Uterus (tissue), 4 donors: ENCODE results near the gene ATP6V0A4. TPM values are rescaled to one million over a fixed set of nuclear protein-coding genes. Genes with fewer than 3 reads are reported as not detected.

Experiments
- DNase-seq, 2 donors: peaks; one replicate each; pipeline ENCODE4 v3.0.0-alpha.2; 2019 to 2020
- H3K27ac ChIP-seq, 2 donors: fragments of 200-600 bp; sonication (generic); 1 replicate in 1 of 2; 2 replicates in 1 of 2; pipeline ENCODE4 v1.5.1; 2016 to 2018
- H3K27me3 ChIP-seq, 2 donors: fragments of 200-600 bp; sonication (generic); one replicate each; pipeline ENCODE4 v1.5.1; 2018 to 2019; ENCODE audit warnings: control low read depth in 1 of 2
- H3K36me3 ChIP-seq, 2 donors: fragments of 200-600 bp; sonication (generic); one replicate each; pipeline ENCODE4 v1.5.1; 2019; ENCODE audit warnings: control low read depth in 1 of 2
- H3K4me1 ChIP-seq, 2 donors: fragments of 200-600 bp; sonication (generic); one replicate each; pipeline ENCODE4 v1.5.1; 2018 to 2019; ENCODE audit warnings: control low read depth in 1 of 2
- H3K4me3 ChIP-seq, 2 donors: fragments of 200-600 bp; sonication (generic); 1 replicate in 1 of 2; 2 replicates in 1 of 2; pipeline ENCODE4 v1.5.1; 2018 to 2019; ENCODE audit warnings: mild to moderate bottlenecking in 1 of 2
- H3K9me3 ChIP-seq, 2 donors: fragments of 200-600 bp; sonication (generic); one replicate each; pipeline ENCODE4 v1.5.1; 2019; ENCODE audit warnings: control low read depth in 1 of 2
- POLR2A ChIP-seq, 2 donors: fragments of 450-650 bp; IDR thresholded peaks; one replicate each; pipeline ENCODE4 v1.6.1; 2016; ENCODE audit warnings: antibody characterized with exemption in 2 of 2, mild to moderate bottlenecking in 1 of 2, moderate library complexity in 1 of 2
- intact Hi-C: fragments of 100-400 bp; cut with DNase I; formaldehyde crosslinking; loops from one replicate; pipeline ENCODE4 v1.15.1; 2023; ENCODE audit warnings: low total_unique reads
- total RNA-seq, 4 donors: library from RNA; depleted of rRNA in 3 of 4; stranded (reverse); fragments of >200 nt in 3 of 4; gene quantifications; one replicate each; pipeline versions ENCODE4 v1.1.0 to v1.2.4, GENCODE V29; 2014 to 2023
- TF ChIP-seq, protein P1 (sequence below), 4 experiments: fragments of 200-600 bp in 2 of 4; fragments of 450-650 bp in 2 of 4; sonication (generic) in 2 of 4; IDR thresholded peaks; one replicate each; pipeline ENCODE4 v1.5.1; 2016 to 2019; ENCODE audit warnings: antibody characterized with exemption in 4 of 4, mild to moderate bottlenecking in 2 of 4, moderate library complexity in 1 of 4
- donor health status: DM: yes; HTN: yes; CAD: no.

ATP6V0A4 gene
- total RNA-seq, 4 donors from 2014 or later, result not detected

DNA sequence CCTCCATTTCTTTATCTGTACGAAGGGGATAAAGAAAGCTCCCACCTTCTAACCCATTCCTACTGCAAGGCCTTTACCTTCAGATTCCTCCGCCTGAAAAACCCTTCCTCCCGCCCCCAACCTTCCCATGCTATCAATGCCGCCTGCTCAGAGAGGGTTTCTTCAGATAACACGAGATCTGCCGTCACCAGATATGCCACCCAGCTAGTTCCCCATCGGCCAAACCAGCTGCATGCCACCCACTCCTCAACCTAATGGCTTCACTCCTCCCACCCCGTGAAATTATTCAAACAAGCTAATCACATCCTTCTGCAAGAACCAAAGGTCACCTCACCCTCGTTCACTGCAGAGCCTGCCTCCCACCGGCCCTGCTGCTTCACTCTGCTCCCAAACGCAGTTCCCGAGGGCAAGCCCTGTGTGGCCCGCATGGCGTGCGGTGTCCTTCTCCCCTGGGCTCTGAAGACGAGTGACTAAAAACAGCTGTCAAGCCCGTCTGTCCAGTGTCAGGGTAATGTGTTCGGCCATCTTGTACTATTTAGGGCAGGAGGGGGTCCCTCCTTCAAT, 47.0 kb downstream of the ATP6V0A4 start:
- H3K4me1 ChIP-seq, result no peaks in the 10 kb centered on the region
- intact Hi-C loops, result no loop called here
- DNase-seq, result no peak
- H3K27me3 ChIP-seq, result no peaks in the 10 kb centered on the region
- H3K27ac ChIP-seq, result no peak overlapping the region
- TF ChIP-seq, protein P1, sequence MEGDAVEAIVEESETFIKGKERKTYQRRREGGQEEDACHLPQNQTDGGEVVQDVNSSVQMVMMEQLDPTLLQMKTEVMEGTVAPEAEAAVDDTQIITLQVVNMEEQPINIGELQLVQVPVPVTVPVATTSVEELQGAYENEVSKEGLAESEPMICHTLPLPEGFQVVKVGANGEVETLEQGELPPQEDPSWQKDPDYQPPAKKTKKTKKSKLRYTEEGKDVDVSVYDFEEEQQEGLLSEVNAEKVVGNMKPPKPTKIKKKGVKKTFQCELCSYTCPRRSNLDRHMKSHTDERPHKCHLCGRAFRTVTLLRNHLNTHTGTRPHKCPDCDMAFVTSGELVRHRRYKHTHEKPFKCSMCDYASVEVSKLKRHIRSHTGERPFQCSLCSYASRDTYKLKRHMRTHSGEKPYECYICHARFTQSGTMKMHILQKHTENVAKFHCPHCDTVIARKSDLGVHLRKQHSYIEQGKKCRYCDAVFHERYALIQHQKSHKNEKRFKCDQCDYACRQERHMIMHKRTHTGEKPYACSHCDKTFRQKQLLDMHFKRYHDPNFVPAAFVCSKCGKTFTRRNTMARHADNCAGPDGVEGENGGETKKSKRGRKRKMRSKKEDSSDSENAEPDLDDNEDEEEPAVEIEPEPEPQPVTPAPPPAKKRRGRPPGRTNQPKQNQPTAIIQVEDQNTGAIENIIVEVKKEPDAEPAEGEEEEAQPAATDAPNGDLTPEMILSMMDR (IDR thresholded peaks at IDR 0.05), result no peak
- no peak for TF ChIP-seq POLR2A (IDR thresholded peaks at IDR 0.05)
- H3K4me3 ChIP-seq, result no peak overlapping the region
- no peaks in the 10 kb centered on the region for H3K36me3 ChIP-seq
- H3K9me3 ChIP-seq, result no peaks in the 10 kb centered on the region

DNA sequence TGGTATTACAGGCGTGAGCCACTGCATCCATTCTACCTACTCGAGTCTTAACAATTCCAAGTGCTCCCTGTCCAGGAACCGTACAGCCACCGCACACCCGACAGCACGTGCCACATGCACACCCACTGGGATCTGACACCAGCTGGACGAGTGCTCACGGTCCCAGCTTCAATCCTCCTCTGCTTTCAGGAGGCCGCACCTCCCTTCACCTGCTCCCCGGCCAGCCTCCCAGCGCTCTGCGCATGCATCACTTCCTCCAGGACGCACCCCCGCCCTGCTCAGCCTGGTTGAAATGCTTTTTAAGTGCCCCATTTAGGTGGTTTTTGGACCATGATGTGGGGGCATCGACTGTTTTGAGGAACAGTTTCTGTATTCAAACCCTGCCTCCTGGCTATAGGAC, 47.5 kb downstream of the ATP6V0A4 start:
- no peak overlapping the region for H3K4me3 ChIP-seq

DNA sequence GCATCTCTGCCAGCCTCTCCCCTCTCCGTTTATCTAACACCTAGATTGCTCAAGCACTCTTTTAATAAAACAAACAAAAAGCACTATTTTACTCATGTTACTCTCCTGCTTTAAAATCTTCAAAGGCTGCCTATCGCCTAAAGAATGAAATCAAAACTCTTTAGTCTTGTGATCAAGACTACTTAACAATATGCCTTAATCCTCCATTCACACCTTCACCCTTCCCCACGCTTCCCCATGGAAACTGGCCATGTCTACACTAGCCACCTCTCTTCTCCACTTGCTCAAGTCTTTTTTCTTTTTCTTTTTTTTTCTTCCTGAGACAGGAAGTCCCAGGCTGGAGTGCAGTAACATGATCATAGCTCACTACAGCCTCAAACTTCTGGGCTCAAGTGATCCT, 48.0 kb downstream of the ATP6V0A4 start:
- TF ChIP-seq POLR2A (IDR thresholded peaks at IDR 0.05), result no peak
- TF ChIP-seq, protein P1 (IDR thresholded peaks at IDR 0.05), result no peak
- no peaks in the 10 kb centered on the region for H3K4me1 ChIP-seq

More for the DNA sequence above, 47.5 kb downstream of the ATP6V0A4 start:
- intact Hi-C loops, result no loop called here
- no peak for TF ChIP-seq POLR2A (IDR thresholded peaks at IDR 0.05)
- TF ChIP-seq, protein P1 (IDR thresholded peaks at IDR 0.05), result no peak
- DNase-seq, result no peak
- H3K4me1 ChIP-seq, result no peaks in the 10 kb centered on the region
- no peaks in the 10 kb centered on the region for H3K36me3 ChIP-seq
- H3K9me3 ChIP-seq, result no peaks in the 10 kb centered on the region
- no peaks in the 10 kb centered on the region for H3K27me3 ChIP-seq
- H3K27ac ChIP-seq, result no peak overlapping the region

DNA sequence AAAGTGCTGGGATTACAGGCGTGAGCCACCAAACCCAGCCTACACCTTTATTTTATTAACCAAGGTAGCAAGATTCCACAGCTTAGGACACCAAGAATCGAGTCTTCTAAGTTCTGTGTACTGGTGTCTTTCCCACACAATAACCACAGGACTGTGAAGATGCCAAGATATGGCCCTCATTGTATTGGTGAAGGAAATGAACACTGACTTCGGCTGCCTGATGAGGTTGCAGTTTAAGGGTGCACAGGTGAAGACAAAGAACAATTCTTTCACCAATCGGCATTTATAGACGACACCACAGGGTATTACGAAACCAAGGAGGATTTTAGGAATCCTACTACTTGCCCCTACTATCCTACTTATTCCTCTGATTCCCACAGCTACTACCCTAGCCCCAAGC, 49.3 kb downstream of the ATP6V0A4 start:
- intact Hi-C loops, result no loop called here
- no peak for DNase-seq
- no peak overlapping the region for H3K4me3 ChIP-seq

More for the DNA sequence above, 48.0 kb downstream of the ATP6V0A4 start:
- no peak overlapping the region for H3K4me3 ChIP-seq
- no peaks in the 10 kb centered on the region for H3K27me3 ChIP-seq
- intact Hi-C loops, result no loop called here
- no peaks in the 10 kb centered on the region for H3K9me3 ChIP-seq
- H3K36me3 ChIP-seq, result no peaks in the 10 kb centered on the region
- H3K27ac ChIP-seq, result no peak overlapping the region
- DNase-seq, result no peak

DNA sequence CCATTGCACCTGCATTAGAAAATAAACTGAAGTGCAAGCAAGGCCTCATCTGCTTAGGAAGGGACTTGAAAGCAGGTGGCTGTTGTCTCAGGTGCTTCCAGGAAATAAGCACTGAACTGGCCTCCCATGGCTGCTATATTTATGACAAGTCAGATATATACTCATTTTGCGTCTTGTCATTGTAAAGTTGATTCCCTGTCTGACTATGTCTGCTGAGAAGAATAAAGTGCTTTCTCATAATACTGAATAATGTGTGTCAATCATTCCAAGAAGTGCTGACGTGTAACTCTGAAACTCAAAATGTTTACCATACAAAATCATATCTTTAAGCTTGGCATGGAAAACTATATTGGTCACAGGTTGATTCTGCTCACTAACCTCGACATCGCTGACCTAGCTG, 51.9 kb downstream of the ATP6V0A4 start:
- Histone ChIP-seq H3K4me1 (no peaks in the 10 kb centered on the region), H3K36me3 (no peaks in the 10 kb centered on the region), H3K27ac (no peak overlapping the region), H3K4me3 (no peak overlapping the region), H3K27me3 (no peaks in the 10 kb centered on the region), H3K9me3 (no peaks in the 10 kb centered on the region)
- intact Hi-C loops, result no loop called here
- no peak for TF ChIP-seq POLR2A (IDR thresholded peaks at IDR 0.05)
- TF ChIP-seq, protein P1 (IDR thresholded peaks at IDR 0.05), result no peak
- no peak for DNase-seq

More for the DNA sequence above, 49.3 kb downstream of the ATP6V0A4 start:
- Histone ChIP-seq H3K36me3 (no peaks in the 10 kb centered on the region), H3K27me3 (no peaks in the 10 kb centered on the region), H3K27ac (no peak overlapping the region), H3K4me1 (no peaks in the 10 kb centered on the region), H3K9me3 (no peaks in the 10 kb centered on the region)
- TF ChIP-seq, protein P1 (IDR thresholded peaks at IDR 0.05), result no peak
- no peak for TF ChIP-seq POLR2A (IDR thresholded peaks at IDR 0.05)
